HG02798 (cell line): ENCODE data around the gene NPFFR1.
A peak's percentile ranks its signal among the peaks of the same experiment; 100 is the strongest.

Source experiments
- ATAC-seq: cut with Tn5 transposase; IDR thresholded peaks from one replicate; pipeline ENCODE4 v1.9.1; 2021; ENCODE audit warnings: mild to moderate bottlenecking; ENCODE audit not compliant: unreplicated experiment, poor library complexity

Gene NPFFR1

DNA sequence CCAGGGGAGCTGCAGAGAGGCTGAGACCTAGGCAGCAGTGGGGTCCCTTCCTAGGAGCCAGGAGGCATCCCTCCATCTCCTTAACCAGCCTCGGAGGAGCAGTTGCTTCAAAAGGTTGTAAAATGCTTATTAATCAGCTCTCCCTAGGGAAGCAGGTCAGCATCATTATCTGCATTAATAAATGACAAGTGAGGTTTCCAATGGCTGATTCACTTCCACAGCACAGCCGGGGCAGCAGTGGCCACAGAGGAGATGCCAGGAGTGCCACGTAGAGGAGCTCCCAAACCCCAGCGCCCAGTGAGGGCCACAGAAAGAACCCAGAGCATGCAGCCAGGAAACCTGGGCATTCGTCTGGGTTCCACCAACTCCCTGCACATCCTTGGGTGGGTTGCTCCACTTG, 8.2 kb upstream of the NPFFR1 start:
- ATAC-seq = no peak

DNA sequence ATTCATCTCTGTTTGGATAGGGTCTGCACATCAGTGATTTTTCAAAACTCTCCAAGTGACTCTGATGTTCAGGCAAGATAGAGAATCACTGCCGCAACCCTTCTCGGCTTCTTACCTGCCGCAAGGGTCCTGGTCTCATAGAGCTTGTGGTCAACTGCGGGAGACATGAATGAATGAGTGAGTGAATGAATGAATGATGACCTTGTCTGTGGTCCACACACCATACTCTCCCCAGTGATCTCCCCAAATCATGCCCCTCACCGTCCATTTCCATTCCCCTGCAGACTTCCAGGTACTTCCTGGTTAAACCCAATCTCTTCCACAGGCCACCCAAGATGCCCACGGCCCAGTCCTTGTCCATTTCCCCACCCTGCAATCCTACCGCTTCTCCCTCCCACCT, 5.9 kb upstream of the NPFFR1 start:
- no peak for ATAC-seq

DNA sequence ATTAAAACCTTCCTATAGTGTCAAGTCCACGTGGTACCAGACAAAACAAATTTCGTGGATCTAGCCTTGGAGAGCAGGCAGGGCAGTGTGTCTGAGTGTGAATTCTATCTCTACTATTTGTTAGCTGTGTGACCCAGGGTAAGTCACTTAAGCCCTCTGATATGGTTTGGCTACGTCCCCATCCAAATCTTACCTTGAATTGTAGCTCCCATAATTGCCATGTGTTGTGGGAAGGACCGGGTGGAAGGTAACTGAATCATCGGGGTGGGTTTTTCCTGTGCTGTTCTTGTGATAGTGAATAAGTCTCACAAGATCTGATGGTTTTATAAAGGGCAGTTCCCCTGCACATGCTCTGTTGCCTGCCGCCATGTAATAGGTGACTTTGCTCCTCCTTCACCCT, 2.8 kb upstream of the NPFFR1 start:
- ATAC-seq = no peak

DNA sequence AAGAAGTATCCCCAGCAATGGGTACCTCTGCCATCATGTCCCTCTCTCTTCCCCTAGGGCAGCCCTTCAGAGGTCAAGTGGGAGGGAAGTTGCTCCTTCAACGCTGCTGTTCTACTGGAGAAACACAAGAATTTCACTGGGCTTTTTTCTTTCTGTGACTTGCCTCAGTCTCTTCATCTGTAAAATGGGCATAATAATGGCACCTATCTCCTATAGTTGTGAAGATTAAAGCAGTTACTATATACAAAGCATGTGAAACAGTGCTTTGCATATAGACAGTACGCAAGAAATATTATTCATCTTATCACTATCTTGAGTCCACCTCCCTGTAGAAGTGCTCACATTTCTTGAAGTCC, 1.6 kb upstream of the NPFFR1 start:
- no peak for ATAC-seq

DNA sequence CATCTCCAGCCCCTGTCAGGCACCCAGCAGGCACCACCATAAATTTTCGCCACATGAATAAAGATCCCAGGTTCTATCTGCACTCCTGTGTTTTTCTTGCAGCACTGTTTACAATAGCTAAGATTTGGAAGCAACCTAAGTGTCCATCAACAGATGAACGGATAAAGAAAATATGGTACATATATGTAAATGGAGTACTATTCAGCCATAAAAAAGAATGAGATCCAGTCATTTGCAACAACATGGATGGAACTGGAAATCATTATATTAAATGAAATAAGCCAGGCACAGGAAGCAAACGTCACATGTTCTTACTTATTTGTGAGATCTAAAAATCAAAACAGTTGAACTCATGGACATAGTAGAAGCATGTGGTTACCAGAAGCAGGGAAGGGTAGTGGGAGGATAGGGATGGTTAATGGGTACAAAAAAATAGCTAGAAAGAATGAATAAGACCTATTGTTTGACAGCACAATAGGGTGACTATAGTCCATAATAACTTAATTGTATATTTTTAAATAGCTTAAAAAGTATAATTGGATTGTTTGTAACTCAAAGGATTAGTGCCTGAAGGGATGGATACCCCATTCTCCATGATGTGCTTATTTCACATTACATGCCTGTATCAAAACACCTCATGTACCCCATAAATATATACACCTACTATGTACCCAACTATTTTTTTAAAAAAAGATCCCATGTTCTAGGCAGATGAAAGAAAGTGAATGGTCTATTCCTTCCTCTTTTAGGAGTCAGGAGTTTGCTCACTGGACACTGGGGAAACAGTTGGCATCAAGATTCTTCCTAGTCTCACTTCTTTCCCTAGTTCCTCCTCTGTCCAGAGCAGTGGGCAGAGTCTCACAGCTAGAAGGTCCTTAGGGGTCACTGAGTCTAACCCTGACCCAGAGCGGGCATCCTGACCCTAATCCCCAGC, 1.0 kb upstream of the NPFFR1 start:
- ATAC-seq = no peak

DNA sequence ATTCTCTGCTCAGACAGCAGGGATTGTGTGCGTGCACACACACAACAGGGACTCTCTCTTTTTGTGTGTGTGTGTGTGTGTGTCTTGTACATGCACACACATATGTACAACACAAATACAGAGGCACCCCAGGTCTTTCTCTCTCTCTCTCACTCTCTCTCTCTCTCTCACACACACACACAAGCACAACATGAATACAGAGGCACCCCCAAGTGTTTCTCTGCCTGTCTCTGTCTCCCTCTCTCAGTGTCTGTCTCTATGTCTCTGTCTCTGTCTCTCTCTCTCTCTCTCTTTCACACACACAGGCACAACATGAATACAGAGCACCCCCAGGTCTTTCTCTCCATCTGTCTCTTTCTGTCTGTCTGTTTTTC, 746 bp downstream of the NPFFR1 start:
- ATAC-seq = no peak

DNA sequence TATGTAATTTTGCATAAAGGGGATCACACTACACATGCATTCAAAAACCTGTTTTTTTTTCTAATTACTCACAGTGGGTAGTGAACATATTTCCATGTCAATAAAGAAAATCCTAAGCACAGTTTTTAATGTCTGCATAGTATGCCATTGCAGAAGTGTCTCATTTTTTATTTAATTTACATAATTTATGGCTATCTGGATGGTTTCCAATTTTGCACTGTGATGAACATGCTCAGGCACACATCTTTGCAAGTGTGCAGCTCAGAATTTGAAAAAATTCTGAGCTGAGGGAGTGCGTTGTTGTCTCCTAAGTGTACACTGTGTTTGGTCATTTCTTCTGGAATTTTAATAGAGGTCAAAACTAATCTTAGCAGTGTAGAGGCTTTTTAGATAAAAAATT, 2.2 kb downstream of the NPFFR1 start:
- ATAC-seq = no peak

DNA sequence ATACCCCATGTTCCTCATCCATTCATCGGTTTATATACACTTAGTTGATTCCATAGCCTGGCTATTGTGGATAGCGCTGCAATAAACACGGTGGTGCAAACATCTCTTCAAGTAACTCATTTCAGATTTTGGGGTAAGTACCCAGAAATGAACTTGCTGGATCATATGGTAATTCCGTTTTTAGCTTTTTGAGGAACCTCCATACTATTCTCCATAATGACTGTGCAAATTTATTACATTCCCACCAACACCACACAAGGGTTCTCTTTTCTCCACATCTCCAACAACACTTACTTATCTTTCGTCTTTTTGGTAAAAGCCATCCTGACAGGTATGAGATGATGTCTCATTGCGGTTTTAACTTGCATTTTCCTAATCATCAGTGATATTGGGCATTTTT, 3.7 kb downstream of the NPFFR1 start:
- no peak for ATAC-seq

DNA sequence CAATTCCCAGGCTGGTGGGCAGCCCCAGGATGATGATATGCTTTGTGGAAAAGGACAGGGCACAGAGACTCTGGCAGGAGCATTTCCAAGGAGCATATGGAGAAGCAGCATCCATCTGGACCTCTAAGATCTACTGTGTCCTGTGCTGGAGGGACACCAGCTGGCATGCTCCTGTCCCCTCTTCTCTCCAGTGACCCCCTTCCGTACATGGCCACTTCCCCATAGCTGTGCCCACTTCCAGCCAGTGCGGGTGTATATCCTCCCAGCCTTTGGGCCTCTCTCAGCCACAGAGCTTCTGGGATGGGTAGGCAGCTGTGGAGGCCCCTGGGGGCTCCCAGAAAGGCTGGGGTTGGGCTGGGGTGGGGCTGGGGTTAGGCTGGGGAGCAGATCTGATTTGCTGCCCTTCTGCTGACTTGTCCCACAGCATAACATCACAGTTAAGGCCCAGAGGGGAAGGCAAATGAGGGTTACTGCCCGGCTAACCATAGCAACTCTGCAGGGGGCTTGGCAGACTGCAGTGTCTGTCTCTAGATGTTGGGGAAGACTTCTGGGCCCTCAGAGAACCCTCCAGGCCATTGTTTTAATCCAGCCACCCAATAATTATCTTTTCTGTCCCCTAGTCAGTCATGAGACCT, 6.3 kb downstream of the NPFFR1 start:
- ATAC-seq = no peak

DNA sequence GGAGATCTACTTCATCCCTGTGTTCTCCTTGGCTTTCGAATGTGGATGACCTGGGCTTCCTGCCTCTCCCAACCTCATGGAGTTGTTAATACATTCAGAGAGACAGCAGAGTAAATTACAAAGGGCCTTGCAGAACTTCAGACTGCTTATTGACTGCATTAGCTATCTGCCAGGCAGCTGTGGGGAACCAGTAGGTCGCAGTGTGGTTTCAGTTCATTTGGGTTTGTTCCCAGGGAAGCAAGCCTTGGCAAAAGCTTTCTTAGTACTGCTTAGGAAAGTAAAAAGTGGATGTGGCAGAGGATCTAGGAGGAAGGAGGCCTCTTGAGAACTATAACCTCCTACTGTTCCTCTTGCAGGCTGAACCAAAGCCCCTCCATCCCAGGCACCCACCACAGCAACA, 9.2 kb downstream of the NPFFR1 start:
- no peak for ATAC-seq

DNA sequence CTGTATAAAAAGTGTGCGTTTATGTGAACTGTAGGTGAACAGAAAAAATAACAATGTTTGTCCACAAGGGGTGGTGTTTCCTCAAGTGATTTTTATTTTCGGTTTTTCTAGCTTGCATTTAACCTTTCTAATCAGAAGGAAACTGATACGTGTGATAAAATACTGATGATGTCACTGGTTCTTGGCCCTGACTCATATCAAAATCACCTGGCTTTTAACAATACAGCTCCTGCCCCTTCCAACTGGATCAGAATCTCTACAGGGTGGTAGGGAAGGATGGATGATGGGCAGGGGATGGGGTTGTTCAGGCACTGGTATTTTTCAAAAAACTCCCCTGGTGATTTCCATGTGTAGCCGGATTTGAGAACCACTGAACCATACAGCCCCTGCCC, 10.9 kb downstream of the NPFFR1 start:
- ATAC-seq = peak; percentile 53

DNA sequence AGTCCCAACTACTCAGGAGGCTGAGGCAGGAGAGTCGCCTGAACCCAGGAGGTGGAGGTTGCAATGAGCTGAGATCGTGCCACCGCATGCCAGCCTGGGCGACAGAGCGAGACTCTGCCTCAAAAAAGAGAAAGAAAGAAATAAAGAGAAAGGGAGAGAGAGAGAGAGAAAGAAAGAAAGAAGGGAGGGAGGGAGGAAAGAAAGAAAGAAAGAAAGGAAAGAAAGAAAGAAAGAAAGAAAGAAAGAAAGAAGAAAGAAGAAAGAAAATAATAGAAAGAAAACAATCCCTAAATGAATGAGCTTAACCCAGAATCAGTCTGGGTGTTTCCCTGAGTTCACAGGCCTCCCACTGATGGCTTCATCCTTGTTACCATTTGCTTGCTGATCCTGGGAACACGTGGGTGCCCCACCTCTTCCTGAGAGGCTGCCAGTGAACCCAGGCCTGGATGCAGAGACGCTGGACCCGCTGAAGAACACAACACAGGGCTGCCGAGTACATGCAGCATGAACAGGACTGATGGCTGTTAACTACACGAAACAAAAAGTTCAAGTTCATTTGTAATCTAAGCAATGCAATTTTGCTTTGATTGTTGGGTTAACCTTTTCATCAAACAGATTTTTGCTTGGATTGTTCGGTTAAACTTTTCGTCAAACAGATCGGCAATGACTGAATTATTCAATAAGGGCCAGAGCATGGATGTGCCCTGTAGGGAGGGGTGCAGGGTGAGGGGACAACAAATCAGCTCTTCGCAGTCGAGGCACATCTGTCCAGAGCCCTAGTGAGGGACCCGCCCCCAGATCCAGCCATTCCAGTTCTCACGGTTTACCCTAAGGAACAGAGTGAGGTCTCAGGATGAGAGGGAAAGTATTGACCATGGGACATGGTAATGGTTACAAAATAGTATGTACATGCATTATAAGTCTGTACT, 11.5 kb downstream of the NPFFR1 start:
- peak; percentile 17 for ATAC-seq

DNA sequence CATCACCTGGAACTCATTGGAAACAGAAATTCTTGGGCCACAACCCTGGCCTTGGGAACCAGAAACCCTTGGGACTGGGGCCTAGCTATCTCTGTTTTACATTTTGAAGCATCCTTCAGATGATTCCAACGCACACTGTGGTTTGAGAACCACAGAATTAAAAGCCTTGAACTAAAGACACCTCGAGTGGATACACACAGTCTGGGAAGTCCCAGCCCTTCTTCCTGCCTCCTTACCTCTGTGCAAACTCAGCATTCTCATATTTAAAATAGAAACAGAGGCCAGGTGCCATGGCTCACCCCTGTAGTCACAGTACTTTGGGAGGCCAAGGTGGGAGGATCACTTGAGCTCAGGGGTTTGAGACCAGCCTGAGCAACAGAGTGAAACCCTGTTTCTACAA, 12.9 kb downstream of the NPFFR1 start:
- no peak for ATAC-seq

DNA sequence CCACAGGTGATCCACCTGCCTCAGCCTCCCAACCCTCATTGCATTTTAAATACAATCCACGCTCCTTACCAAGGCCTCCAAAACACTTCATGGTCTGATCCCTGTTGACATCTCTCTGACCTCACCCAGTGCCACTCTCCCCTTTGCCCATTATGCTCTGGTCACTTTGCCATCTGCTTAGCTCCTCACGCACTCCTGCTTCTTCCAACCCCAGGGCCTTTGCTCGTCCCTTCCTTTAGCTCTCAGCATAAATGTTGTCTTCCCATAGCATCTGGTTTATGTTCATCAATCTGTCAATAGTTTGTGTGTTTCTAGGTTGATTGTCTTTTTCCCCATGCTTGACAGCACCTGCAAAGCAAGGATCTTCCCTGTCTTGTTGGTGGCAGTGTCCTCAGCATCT, 14.1 kb downstream of the NPFFR1 start:
- no peak for ATAC-seq

DNA sequence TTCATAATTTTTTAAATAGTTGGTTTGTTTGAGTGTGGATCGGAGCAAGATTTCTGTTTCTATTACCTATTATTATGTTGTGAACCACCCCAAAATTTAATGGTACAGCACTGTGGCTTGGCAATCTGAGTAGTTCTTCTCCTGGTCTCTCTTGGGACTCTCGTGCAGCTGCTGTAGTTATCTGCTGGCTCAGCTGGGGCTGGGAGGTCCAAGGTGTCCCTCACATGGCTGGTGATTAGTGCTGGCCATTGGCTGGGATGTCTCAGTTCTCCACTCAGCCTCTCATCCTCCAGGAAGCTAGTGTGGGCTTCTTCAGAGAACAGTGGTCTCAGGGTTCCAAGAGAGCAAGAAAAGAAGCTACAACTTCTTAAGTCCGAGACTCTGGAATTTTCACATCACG, 15.4 kb downstream of the NPFFR1 start:
- no peak for ATAC-seq

DNA sequence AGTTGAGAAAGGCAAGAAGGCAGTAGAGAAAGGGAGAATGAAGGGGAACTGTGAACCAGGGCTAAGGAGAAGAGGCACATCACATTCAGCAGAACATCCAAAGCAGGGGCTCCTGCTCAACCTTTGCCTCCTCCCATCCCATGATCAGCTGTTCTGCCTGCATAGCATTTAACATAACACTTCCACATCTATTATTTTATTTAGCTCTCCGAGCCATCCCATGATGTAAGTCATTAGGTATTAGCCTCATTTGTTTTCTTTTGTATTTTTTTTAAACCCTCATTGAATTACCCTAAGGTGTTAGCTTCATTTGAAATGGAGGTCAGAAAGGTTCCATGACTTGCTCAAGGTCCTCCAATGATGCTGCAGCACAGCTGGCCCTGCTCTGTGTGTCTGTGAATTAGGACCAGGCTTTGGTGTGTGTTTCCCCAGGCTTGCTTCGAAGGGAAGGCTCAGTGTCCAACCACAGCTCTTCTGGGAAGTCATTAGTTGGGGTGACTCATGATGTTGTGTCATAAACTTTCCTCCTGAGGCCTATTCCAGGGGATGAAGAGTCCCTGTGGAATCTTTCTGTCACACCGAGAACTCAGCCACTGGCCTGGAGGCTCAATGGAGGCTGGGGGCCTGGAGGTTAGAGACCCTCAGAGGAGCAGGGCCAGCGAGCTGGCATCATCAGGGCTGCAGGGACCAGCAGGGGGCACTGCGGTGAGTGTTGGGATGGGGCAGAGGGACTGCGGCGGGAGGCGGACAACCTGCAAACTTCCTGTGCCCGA, 16.5 kb downstream of the NPFFR1 start:
- ATAC-seq = no peak

DNA sequence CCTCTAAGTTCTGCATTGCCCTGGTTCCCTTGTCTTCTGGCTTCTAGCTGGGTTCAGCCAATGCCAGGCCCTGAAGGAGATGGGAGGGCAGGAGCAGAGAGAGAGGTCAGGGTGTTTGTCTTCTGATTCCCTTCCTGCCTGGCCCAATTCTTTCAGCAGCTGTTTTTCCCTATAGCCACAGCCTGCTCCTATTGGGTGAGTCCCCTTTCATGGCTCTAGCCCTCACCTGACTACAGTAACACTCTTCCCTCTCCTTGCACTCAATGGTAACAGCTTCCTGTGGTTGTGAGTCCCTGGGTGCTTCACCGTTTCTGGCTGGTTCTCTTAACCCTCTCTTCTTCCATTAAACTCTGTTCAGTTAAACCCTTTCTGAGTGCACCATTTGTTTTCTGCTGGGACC, 17.1 kb downstream of the NPFFR1 start:
- no peak for ATAC-seq

DNA sequence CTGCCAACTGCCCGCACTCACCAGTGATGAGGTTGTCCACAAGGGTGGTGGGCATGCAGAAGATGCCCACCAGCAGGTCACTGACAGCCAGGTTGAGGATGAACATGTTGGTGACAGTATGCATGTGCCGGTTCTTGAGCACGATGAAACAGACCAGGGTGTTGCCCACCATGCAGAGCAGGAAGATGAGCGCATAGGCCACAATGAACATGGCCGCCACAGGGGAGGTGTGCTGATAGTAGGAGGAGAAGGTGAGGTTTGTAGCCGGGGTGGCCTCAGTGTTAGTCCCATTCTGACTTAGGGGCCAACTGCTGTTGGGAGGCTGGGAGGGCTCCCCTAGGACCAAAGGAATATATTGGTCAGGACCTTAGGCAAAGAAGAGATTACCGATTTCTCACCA, 17.7 kb downstream of the NPFFR1 start:
- ATAC-seq = no peak

DNA sequence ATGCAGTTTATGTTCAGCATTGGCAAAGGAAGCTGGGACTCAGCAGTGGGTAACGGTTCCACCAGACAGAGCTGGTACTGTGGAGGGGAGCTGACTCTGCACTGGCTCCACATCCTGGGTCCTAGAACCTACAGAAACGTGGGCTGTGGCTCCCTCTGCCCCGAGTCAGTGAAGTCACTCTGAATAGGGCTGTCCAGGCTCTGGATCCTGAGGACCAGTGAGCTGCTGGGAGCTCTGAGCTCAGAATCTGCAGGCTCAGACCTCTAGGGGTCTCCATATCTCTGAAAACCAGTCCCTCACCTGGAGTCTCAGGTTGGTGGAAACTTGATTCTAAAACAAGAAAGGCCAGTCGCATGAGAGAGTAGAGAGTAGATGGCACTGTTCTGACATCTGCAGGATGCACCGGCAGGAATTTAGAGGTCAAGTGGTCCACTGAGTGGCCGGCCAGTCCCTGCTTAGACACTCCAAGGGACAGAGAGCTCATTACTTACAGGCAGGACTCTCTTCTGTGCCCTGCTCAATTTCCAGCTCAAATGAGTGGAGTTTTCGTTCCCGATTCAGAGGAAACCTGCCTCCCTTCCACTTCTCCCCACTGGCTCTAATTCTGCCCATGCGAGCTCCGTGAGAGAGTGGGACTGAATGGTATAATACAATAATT, 18.6 kb downstream of the NPFFR1 start:
- ATAC-seq = no peak

DNA sequence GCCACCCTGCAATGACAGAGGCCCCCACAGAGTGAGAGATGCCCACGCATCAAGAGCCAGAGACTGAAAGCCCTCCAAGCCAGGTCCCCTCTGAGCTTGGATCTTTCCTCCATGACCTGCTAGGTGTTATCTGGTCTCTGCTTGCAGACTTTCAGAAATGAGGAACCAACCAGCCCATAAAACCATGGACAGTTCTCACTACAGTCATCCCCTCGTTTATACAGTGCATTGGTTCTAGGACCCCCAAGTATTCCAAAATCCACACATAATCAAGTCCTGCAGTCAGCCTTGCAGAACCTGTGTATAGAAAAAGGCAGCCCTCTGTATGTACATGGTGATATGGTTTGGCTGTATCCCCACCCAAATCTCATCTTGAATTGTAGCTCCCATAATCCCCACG, 23.1 kb downstream of the NPFFR1 start:
- ATAC-seq = no peak
